Dedifferentiated amniotic fluid mesenchymal stem cell (primary cell): ENCODE data around the gene SPRN.
"Not testable (repeated sequence)": the region's sequence is repeated elsewhere in the genome, so short reads cannot be mapped to it uniquely, and the experiment has no call there.

Experiments used
- DNase-seq: peaks from one replicate; pipeline ENCODE4 v3.0.0-alpha.2; 2016; ENCODE audit errors: extremely low spot score

The SPRN gene

GRCh38 chr10:133439517-133440461 lies 15.4 kb upstream of the SPRN start:
- DNase-seq, result no peak

DNA sequence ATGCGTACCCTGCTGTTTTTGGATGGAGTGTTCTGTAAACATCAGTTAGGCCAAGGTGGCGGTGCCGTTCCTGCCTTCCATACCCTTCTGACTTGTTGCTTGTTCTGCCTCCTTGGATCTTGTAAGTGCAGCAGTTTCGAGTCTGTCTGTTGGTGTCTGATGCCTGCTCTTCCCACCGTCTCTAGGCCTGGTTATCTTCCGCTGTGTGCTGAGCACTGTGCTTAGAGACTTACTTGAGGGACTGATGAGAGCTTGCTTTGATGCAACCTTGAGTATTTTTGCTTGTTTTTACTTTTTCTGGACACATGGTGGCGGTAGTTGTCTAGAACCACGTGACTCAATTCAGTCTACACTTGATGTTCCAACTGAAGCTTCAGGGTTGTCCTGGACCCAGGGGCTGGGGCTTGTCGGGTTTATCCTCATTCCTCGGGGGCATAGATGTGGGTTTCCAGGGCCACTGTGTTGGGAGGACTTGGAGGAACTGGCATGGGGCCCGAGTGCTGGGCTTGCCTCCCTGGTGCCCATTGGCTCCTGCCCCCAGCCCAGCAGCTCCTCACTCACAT lies 14.4 kb upstream of the SPRN start:
- no peak for DNase-seq

- DNase-seq, result not testable (repeated sequence)
These were observed 8.4 kb upstream of the SPRN start for GRCh38 chr10:133432789-133433188.

DNA sequence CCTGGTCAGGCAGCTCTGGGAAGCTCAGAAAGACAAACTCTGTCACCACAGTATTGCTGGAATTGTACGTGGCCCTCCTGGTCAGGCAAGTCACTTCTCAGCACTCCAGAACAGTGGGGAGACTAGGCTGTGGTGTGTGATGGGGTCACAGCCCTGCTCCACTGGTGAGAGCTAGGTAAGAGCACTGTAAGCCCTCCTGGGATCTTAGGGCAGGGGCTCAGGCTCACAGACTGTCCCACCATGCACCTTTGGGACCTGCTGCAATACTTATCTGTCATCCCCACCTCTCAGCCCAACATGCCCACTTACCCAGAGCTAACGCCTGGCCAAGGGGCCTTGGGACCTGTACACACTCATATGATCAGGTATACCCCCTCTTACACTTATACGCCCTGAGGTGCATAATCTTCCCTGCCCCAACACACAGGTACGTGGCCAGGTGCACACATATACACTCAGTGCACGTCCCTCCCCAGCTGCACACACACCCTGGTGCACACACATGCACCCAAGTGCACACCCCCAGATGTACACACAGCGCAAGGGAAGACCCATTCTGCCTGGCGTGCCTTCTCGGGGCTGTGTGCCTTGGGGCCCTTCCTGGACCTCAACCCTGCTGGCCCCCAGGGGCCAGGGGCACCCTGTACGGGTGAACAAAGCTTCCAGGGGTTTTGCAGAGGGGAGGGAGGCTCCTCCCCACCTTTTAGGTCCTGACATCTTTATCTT lies 7.6 kb upstream of the SPRN start:
- DNase-seq, result not testable (repeated sequence)

DNA sequence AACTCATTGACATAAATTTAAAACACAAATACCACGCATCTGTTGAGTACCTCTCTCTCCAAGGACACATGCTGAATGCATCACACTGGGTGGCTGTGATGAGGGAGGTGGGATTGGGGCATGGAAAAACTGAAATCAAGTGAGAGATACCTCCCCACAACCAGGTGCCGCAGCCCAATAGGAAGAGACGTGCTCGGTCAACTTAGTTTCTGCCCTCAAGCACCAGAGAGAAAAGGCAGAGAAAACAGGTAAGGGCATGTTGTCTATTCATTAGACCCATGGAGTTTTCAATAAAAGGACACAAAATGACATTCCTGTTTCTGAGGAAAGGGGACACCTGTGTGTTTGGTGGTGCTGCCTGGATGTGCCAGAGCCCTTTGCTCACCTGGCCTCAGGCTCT lies 5.1 kb upstream of the SPRN start:
- not testable (repeated sequence) for DNase-seq

DNA sequence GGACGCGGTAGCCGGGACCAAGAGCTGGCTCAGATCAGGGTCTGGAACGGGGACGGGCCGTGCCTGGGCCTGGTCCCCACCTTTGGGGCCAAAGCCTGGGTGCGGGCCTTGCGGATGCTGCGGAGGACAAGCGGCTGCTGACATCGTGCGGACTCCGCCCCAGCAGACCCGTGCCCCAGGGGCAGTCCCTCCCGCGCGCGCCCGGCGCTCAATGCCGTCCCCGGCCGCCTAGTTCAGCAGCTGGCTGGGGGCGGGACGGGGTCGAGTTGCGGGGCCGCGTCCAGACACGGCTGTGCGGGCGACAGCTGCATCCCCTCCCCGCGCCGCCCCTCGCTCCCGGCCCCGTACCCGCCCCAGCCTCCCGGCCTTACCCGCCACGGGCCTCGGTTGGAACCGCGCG lies 323 bp downstream of the SPRN start:
- not testable (repeated sequence) for DNase-seq

DNA sequence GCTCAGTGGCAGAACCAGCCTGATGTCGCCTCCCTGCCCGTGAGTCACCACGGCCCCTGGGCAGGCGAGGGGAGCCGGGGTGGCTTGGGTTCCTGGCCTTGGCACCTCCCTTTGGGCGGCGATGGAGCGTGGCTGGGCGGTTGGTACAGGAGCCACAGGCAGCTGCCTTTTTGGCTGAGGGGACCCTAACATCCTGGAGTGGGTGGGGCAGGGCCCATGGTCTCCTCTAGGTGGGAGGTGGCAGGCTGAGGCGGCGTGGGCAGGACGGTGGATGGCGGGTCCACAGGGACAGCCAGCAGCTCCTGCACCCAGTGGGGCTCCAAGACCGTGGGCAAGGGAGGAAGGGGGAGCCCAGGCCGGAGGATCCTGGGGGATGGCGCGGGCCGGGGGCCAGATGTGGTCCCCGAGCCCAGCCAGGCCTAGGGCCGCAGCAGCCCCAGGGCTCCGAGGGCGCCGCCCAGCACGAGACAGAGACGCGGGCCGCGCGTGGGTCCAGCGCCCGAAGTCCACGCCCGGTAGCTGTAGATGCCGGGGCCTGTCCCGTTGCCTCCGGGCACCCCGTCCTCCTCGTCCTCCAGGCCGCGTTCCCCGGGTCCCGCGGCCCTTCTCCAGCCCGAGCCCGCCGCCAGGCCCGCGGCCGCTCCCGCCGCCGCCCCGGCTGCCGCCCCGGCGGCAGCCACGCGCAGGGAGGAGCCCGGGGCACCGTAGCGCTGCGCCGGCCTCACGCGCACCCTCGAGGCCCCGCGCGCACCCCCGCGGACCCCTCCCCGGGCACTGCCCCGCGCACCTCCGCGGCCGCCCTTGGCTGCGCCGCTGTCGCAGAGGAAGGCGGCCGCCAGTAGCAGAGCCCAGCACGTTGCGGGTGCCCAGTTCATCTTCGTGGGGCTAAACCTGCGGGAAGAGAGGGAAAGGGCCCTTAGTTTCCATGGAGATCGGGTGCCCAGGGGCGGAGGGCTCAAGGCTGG lies 1.3 kb downstream of the SPRN start:
- DNase-seq, result no peak

GRCh38 chr10:133422223-133422806 lies 2.1 kb downstream of the SPRN start:
- DNase-seq, result no peak

DNA sequence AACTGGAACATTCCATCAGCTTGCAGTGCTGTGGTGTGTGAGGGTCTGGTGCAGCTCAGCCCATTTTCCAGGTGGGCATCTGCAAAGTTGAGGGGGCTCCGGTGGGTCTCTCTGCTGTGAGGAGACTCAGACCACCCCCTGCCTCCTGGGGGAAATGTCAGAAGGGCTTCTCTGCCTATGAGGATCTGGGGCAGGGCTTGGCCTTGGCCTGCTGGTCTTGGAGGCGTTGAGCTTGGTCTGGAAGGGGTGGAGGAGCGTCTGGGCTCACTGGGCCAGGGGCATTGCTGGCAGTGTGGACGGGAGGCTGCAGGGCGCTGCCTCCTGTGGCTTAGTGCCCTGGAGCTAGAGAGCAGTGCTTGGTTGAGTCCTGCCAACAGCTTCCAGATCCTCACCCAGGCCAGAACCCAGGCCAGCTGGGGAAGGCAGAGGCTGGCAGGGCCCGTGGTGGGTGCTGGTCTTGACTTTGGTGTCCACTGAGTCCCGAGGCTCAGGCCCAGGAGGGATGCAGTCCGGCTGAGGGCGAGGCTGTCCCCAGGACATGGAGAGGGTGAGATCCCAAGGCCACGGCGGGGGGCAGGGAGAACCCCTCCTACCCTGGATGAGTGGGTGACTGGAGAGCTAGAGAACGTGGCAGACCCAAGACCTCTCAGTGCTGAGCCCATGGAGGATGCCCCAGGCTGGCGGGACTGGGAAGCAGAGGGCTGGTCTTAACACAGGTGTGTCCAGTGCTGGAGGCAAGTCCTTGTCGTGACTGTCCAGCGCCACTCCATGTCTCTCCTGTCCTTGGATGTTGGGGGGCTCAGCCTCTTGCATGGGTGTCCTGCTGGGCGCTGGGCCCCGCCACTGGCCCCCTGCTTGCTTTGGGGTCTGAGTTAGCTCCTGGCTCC lies 2.8 kb downstream of the SPRN start:
- DNase-seq, result no peak

DNA sequence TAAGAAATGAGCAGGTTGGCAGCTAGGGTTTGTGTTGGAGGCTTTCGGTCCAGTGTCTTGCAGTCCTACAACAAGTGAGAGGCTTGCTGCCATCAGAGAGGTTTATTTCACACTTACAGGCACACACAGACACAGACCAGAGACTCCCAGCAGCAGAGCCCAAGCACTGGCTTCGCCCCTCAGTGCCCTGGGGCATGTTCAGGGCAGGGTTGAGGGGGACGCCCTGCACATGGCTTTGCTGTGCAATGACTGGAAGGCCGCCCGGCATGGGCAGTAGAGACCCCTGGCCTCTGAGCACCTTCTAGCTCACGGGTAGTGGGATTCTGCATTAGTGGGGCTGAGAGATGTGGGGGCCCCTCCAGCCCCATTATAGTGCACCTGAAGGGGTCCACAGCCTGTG lies 3.8 kb downstream of the SPRN start:
- no peak for DNase-seq

DNA sequence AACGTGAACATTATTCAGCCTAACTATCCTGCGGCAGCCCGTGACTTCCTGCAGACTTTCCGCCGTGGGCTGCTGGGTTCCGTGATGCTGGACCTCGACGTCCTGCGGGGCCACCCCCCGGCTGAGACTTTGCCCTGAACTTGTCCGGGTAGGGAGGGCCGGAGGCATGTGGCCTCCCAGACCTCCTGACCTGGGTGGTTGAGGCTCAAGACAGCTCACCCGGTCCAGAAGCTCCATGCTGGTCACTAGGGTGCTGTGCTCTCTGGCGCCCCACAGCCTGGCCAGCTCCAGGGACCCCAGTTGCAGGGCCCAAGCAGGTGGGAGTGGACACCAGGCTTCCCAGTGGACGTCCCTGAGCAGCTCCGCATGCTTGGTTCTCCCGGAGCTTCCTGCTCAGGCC lies 4.4 kb downstream of the SPRN start:
- DNase-seq, result no peak

DNA sequence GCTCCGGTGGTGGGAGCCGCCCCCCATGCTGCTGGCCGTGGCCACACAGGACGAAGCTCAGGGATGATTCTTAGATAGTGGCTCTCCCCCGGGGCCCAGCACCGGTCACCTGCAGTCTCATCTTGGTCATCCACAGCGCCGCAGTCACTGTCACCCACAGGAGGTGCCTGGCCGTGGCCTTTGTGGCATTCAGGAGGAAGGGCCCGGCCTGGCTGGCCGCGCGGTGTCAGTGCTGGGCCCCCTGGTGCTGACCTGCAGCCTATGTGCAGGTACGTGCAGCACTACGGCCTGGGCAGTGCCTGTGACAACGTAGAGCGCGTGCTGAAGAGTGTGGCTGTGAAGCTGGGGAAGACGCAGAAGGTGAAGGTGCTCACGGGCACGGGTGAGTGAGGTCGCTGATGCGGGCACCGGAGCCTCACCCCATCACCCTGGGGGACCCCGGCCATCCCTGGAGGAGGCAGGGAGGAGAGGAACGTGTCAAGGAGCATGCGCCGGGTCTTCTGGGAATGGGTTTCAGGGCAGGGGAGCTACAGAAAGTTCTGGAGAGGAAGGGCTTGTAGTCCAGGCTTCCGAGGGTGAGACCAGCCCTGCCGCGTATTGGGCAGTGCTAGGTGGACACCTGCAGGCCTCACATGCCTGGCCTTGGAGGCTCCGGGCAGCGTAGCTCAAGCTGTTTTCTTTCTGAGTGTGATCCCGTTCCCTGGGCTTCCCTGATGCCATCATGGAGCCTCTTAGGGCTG lies 5.0 kb downstream of the SPRN start:
- no peak for DNase-seq

DNA sequence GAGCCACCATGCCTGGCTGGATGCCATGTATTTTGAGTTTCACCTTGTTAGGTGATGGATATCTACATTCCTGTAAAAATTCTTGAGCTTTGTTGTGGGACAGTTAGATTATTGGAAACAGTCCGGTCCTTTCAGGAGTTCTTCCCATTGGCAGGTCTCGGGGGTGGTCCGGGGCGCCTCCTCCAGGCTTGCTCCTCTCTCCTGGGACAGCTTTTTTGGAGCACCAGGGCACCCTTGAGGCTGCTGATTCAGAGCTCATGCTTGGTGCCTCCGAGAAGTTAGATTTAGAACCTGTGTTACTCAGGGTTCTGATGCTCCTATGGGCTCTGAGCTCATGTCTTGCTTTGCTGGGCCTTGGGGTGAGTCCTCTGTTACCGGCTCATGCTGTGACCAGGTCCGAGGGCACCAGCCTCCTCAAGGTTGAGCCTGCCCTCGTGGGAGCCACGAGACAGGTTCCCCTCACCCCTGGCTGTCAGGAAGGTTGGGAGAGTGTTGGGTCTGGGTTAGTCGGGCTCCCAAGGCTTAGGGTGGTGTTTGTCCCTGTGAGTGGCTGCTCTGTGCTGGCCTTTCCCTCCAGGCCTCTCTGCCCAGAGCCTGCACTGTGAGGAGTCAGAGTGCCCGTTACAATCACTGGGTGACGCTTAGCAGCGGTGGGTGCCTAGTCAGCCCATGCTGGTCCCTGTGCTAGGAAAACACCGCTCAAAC lies 6.0 kb downstream of the SPRN start:
- DNase-seq, result no peak

DNA sequence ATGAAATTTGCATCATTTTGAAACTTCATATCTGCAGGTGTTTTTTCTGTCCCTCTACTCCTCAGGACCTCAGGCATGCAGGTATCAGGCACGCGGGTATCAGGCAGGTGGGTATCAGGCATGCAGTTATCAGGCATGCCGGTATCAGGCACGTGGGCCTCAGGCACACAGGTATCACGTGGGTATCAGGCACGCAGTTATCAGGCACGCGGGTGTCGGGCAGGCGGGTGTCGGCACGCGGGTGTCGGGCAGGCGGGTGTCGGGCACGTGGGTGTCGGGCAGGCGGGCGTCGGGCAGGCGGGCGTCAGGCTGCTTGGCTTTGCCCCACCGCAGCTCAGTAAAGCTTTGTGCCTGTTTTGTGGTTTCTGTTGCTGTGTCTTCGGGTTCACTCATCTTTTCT lies 8.7 kb downstream of the SPRN start:
- DNase-seq, result no peak

- DNase-seq, result not testable (repeated sequence)
These were observed 10.0 kb downstream of the SPRN start for GRCh38 chr10:133414401-133414800.

DNA sequence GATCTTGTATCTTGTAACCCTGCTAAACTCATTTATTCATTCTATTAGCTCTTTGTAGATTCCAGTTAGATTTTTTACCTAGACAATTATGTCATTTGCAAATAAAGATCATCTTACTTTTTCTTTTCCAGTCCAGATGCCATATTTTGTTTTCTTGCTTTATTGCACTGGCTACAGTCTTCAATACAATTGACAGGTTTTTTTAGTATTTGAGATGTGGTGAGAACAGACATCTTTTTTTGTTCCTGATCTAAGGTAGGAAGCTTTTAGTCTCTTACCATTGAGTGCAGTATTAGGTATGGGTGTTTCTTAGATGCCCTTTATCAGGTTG lies 12.1 kb downstream of the SPRN start:
- DNase-seq, result no peak

GRCh38 chr10:133411523-133412380 lies 12.7 kb downstream of the SPRN start:
- no peak for DNase-seq
